H1 (cell line): ENCODE measurements around the gene TEKT5. TPM values are rescaled to one million over a fixed set of nuclear protein-coding genes. Genes with fewer than 3 reads are reported as not detected.

Source experiments
- CTCF ChIA-PET: fragments of 300-600 bp; sonication (Branson Sonifier 250); formaldehyde crosslinking; loops from one replicate; lab custom pipeline; 2021; ENCODE audit not compliant: partially characterized antibody; lab: Charles Lee
- POLR2A ChIA-PET: fragments of 300-600 bp; sonication (Branson Sonifier 250); formaldehyde crosslinking; loops from one replicate; lab custom pipeline; 2021; ENCODE audit warnings: inconsistent platforms; ENCODE audit not compliant: partially characterized antibody; lab: Charles Lee
- DNase-seq, 2 experiments: peaks; one replicate each; pipeline versions ENCODE4 v3.0.0 to v3.0.0-alpha.2; 2010 to 2022; ENCODE audit warnings: low spot score in 2 of 2, low read depth in 1 of 2, mixed read lengths in 1 of 2
- FAIRE-seq: peaks from 2 replicates; lab custom pipeline; 2011; peaks lifted over from hg19 to GRCh38; lab: Jason Lieb, UNC
- H2AFZ ChIP-seq: 2 replicates; pipeline ENCODE4 v1.8.1; 2012; ENCODE audit warnings: low read length, inconsistent platforms
- H2AK5ac ChIP-seq: 2 replicates; pipeline ENCODE4 v1.6.1; 2013; ENCODE audit warnings: low read depth, low read length
- H2BK120ac ChIP-seq: replicated peaks from 2 replicates; pipeline ENCODE3; 2013; ENCODE audit warnings: low read depth, low read length, inconsistent platforms
- H2BK12ac ChIP-seq: 2 replicates; pipeline ENCODE4 v1.6.1; 2013; ENCODE audit warnings: low read depth, low read length
- H2BK15ac ChIP-seq: 2 replicates; pipeline ENCODE4 v1.6.1; 2013; ENCODE audit warnings: low read length
- H2BK20ac ChIP-seq: 2 replicates; pipeline ENCODE4 v1.6.1; 2013; ENCODE audit warnings: low read length
- H2BK5ac ChIP-seq: 2 replicates; pipeline ENCODE4 v1.6.1; 2013; ENCODE audit warnings: low read depth, low read length
- H3K14ac ChIP-seq: 2 replicates; pipeline ENCODE4 v1.6.1; 2013; ENCODE audit warnings: inconsistent platforms; ENCODE audit not compliant: insufficient read length
- H3K18ac ChIP-seq: 2 replicates; pipeline ENCODE4 v1.6.1; 2013; ENCODE audit warnings: low read length; ENCODE audit errors: extremely low read depth
- H3K23ac ChIP-seq: 2 replicates; pipeline ENCODE4 v1.6.1; 2013; ENCODE audit warnings: inconsistent platforms; ENCODE audit not compliant: insufficient read length
- H3K23me2 ChIP-seq: 2 replicates; pipeline ENCODE4 v1.6.1; 2013; ENCODE audit warnings: low read depth, low read length
- H3K27ac ChIP-seq: 2 replicates; pipeline ENCODE4 v1.6.1; 2011; ENCODE audit warnings: low read depth, low read length, inconsistent platforms
- H3K27me3 ChIP-seq, 4 experiments: replicated peaks in 1 of 4; 1 replicate in 1 of 4; 2 replicates in 3 of 4; pipeline versions ENCODE4 v1.6.1 to v1.8.1; 2011 to 2013; ENCODE audit warnings: low read length in 3 of 4, mild to moderate bottlenecking in 3 of 4, inconsistent platforms in 2 of 4, mixed read lengths in 2 of 4, moderate library complexity in 1 of 4; ENCODE audit not compliant: control insufficient read depth in 3 of 4, insufficient read depth in 3 of 4; ENCODE audit errors: extremely low read depth in 1 of 4
- H3K36me3 ChIP-seq, 4 experiments: 2 replicates each; pipeline versions ENCODE4 v1.6.1 to v1.8.1; 2011 to 2013; ENCODE audit warnings: mild to moderate bottlenecking in 4 of 4, low read length in 3 of 4, moderate library complexity in 2 of 4, control low read depth in 1 of 4, inconsistent platforms in 1 of 4; ENCODE audit not compliant: insufficient read depth in 4 of 4, control insufficient read depth in 2 of 4
- H3K4ac ChIP-seq: replicated peaks from 2 replicates; pipeline ENCODE3; 2013; ENCODE audit warnings: low read length, low read depth, mixed read lengths, inconsistent platforms; ENCODE audit not compliant: insufficient read length
- H3K4me1 ChIP-seq, 4 experiments: replicated peaks in 1 of 4; 1 replicate in 1 of 4; 2 replicates in 3 of 4; pipeline versions ENCODE4 v1.6.1 to v1.8.1; 2011 to 2013; ENCODE audit warnings: low read length in 3 of 4, inconsistent platforms in 2 of 4, mixed read lengths in 1 of 4; ENCODE audit not compliant: insufficient read depth in 4 of 4, control insufficient read depth in 3 of 4
- H3K4me2 ChIP-seq, 2 experiments: 2 replicates each; pipeline versions ENCODE4 v1.6.1 to v1.8.1; 2011 to 2013; ENCODE audit warnings: low read depth in 2 of 2, low read length in 2 of 2, control low read depth in 1 of 2, inconsistent platforms in 1 of 2, mild to moderate bottlenecking in 1 of 2; ENCODE audit not compliant: insufficient read depth in 1 of 2
- H3K4me3 ChIP-seq, 4 experiments: fragments of 200-600, 300-600 bp in 1 of 4; sonication (generic), shearing (Covaris generic), sonication (Bioruptor Twin) in 1 of 4; 2 replicates each; pipeline versions ENCODE4 v1.5.1 to v1.8.1; 2011 to 2016; ENCODE audit warnings: low read length in 4 of 4, low read depth in 3 of 4, control low read depth in 2 of 4, inconsistent platforms in 2 of 4, mild to moderate bottlenecking in 2 of 4, mixed read lengths in 1 of 4, moderate library complexity in 1 of 4; ENCODE audit not compliant: insufficient read depth in 2 of 4; ENCODE audit errors: extremely low read depth in 1 of 4
- H3K56ac ChIP-seq: replicated peaks from 2 replicates; pipeline ENCODE3; 2013; ENCODE audit warnings: low read depth, mild to moderate bottlenecking, mixed read lengths, low read length, inconsistent platforms; ENCODE audit not compliant: insufficient read length
- H3K79me1 ChIP-seq: 2 replicates; pipeline ENCODE4 v1.6.1; 2013; ENCODE audit warnings: low read depth, low read length, control low read depth
- H3K79me2 ChIP-seq, 2 experiments: 2 replicates each; pipeline versions ENCODE4 v1.6.1 to v1.8.1; 2012 to 2013; ENCODE audit warnings: low read length in 2 of 2, mild to moderate bottlenecking in 2 of 2, inconsistent platforms in 1 of 2; ENCODE audit not compliant: insufficient read depth in 2 of 2, control insufficient read depth in 1 of 2
- H3K9ac ChIP-seq, 4 experiments: replicated peaks in 1 of 4; 1 replicate in 1 of 4; 2 replicates in 3 of 4; pipeline versions ENCODE4 v1.6.1 to v1.8.1; 2011 to 2013; ENCODE audit warnings: low read depth in 3 of 4, low read length in 3 of 4, control low read depth in 2 of 4, mild to moderate bottlenecking in 2 of 4, moderate library complexity in 2 of 4, inconsistent platforms in 1 of 4; ENCODE audit errors: extremely low read depth in 1 of 4
- H3K9me3 ChIP-seq, 2 experiments: 2 replicates each; pipeline versions ENCODE4 v1.6.1 to v1.8.1; 2012 to 2013; ENCODE audit warnings: mild to moderate bottlenecking in 2 of 2, moderate library complexity in 2 of 2, control low read depth in 1 of 2, inconsistent platforms in 1 of 2, low read depth in 1 of 2, low read length in 1 of 2, mixed read lengths in 1 of 2; ENCODE audit not compliant: insufficient read depth in 2 of 2
- H4K20me1 ChIP-seq, 2 experiments: replicated peaks in 1 of 2; 2 replicates each; pipeline versions ENCODE3 to v1.8.1; 2011 to 2013; ENCODE audit warnings: inconsistent platforms in 2 of 2, low read length in 2 of 2, mild to moderate bottlenecking in 1 of 2; ENCODE audit not compliant: insufficient read depth in 2 of 2, control insufficient read depth in 1 of 2
- H4K5ac ChIP-seq: 2 replicates; pipeline ENCODE4 v1.6.1; 2013; ENCODE audit warnings: low read length, low read depth, mixed read lengths, inconsistent platforms; ENCODE audit not compliant: insufficient read length
- H4K8ac ChIP-seq: 2 replicates; pipeline ENCODE4 v1.8.0; 2013; ENCODE audit warnings: mild to moderate bottlenecking, moderate library complexity, low read length, inconsistent platforms; ENCODE audit not compliant: insufficient read depth; ENCODE audit errors: extremely low read depth
- H4K91ac ChIP-seq: replicated peaks from 2 replicates; pipeline ENCODE3; 2013; ENCODE audit warnings: low read length, mixed read lengths, inconsistent platforms; ENCODE audit not compliant: insufficient read length
- CEBPB ChIP-seq: IDR thresholded peaks from 2 replicates; pipeline ENCODE4 v1.6.1; 2012; ENCODE audit warnings: low read depth, low read length
- CHD1 ChIP-seq: IDR thresholded peaks from 2 replicates; pipeline ENCODE4 v1.6.1; 2012; ENCODE audit warnings: low read depth, low read length, improper control_type of control experiment
- E2F6 ChIP-seq: IDR thresholded peaks from 2 replicates; pipeline ENCODE4 v1.6.1; 2012; ENCODE audit warnings: inconsistent platforms
- EP300 ChIP-seq, 2 experiments: IDR thresholded peaks; 1 replicate in 1 of 2; 2 replicates in 1 of 2; pipeline ENCODE4 v1.6.1; 2011 to 2012; ENCODE audit warnings: low read depth in 2 of 2, low read length in 2 of 2, mild to moderate bottlenecking in 2 of 2, borderline replicate concordance in 1 of 2, inconsistent platforms in 1 of 2, moderate library complexity in 1 of 2
- FOSL1 ChIP-seq: IDR thresholded peaks from 2 replicates; pipeline ENCODE4 v1.6.1; 2011; ENCODE audit warnings: mild to moderate bottlenecking, low read depth, low read length, moderate library complexity; ENCODE audit not compliant: insufficient read depth
- KDM4A ChIP-seq: IDR thresholded peaks from one replicate; pipeline ENCODE4 v1.7.1; 2012; ENCODE audit warnings: low read depth, mild to moderate bottlenecking, moderate library complexity, low read length, inconsistent platforms; ENCODE audit not compliant: severe bottlenecking
- NRF1 ChIP-seq: IDR thresholded peaks from 2 replicates; pipeline ENCODE4 v1.6.1; 2011; ENCODE audit warnings: mild to moderate bottlenecking, low read depth, low read length, improper control_type of control experiment
- RNF2 ChIP-seq: fragments of 200-900, 300-1000 bp; sonication (generic); IDR thresholded peaks from 2 replicates; pipeline ENCODE4 v1.7.1; 2016; ENCODE audit warnings: borderline replicate concordance, low read depth, mild to moderate bottlenecking, antibody characterized with exemption, low read length; ENCODE audit not compliant: poor library complexity, severe bottlenecking; ENCODE audit errors: missing control alignments
- RXRA ChIP-seq: IDR thresholded peaks from 2 replicates; pipeline ENCODE4 v1.6.1; 2011; ENCODE audit warnings: low read depth, mild to moderate bottlenecking, low read length, moderate library complexity; ENCODE audit not compliant: insufficient read depth
- SP1 ChIP-seq: IDR thresholded peaks from 2 replicates; pipeline ENCODE4 v1.6.1; 2011; ENCODE audit warnings: low read depth, low read length
- SUZ12 ChIP-seq: fragments of 200-600 bp; sonication (generic); IDR thresholded peaks from 2 replicates; pipeline ENCODE4 v1.6.1; 2012; ENCODE audit warnings: mild to moderate bottlenecking, inconsistent platforms, low read length, moderate library complexity, mixed read lengths
- TAF1 ChIP-seq: IDR thresholded peaks from 2 replicates; pipeline ENCODE4 v1.6.1; 2011; ENCODE audit warnings: mild to moderate bottlenecking, low read depth, low read length
- WGBS, 2 experiments: shearing (Covaris generic) in 1 of 2; methylation state at CpG; one replicate each; pipeline versions ENCODE4 v1.1.6 to v1.1.7; 2013 to 2015; ENCODE audit warnings: low lambda C conversion rate in 2 of 2, mixed read lengths in 2 of 2, inconsistent platforms in 1 of 2, low coverage in 1 of 2, missing lambda C conversion rate in 1 of 2; ENCODE audit not compliant: insufficient replicate concordance in 2 of 2, insufficient coverage in 1 of 2, insufficient read length in 1 of 2; ENCODE audit errors: extremely low coverage in 1 of 2, missing lambda C conversion rate in 1 of 2; 5-methylcytosine and 5-hydroxymethylcytosine counted together
- polyA plus RNA-seq, 7 experiments: library from polyadenylated mRNA; depleted of rRNA in 3 of 7; stranded (reverse) in 5 of 7; unstranded in 2 of 7; fragments of >200 nt in 5 of 7; fragments of 200-250 nt in 2 of 7; gene quantifications; 1 replicate in 5 of 7; 2 replicates in 1 of 7; 4 replicates in 1 of 7; pipeline versions ENCODE4 v1.2.1 to v1.2.3, GENCODE V29; 2011 to 2013; ENCODE audit warnings: missing spikeins in 2 of 7, mixed read lengths in 2 of 7
- total RNA-seq: library from RNA; stranded (reverse); fragmentation: NEBNext Ultra II Directional; extraction: Animal tissue kit (Norgen Biotek cat#: 25700); gene quantifications from 2 replicates; pipeline ENCODE4 v1.2.1, GENCODE V29; 2021

Gene TEKT5
- total and polyA plus RNA-seq, 2 of the 8 experiments (the other 6 are each of a cell fraction or from before 2014, with no cell fraction given), result 0.95 TPM; not detected in 1

GRCh38 chr16:10613785-10614485 lies 80.8 kb downstream of the TEKT5 start:
- Histone ChIP-seq H3K56ac (no peak overlapping the region), H3K79me1 (no peaks in the 10 kb centered on the region), H3K4me2 (no peak overlapping the region), H3K4me3 (no peak overlapping the region), H3K23me2 (no peaks in the 10 kb centered on the region; the same call in 1 of the 2 replicates), H3K36me3 (no peaks in the 10 kb centered on the region), H3K4ac (no peak overlapping the region), H3K79me2 (no peaks in the 10 kb centered on the region), H2BK5ac (no peak overlapping the region), H3K4me1 (peaks cover 11 to 24% (median 17%) of the 10 kb centered on the region in 4 experiments), H3K23ac (no peak overlapping the region), H2AK5ac (no peak overlapping the region), H2BK12ac (no peak overlapping the region), H4K8ac (no peak overlapping the region), H3K18ac (no peak overlapping the region), H3K14ac (no peak overlapping the region), H2BK120ac (no peak overlapping the region), H2BK20ac (no peak overlapping the region), H2AFZ (no peak overlapping the region), H3K27ac (no peak overlapping the region), H4K5ac (no peak overlapping the region), H3K27me3 (peaks cover 0 to 5% (median 3%) of the 10 kb centered on the region in 4 experiments; a peak in 3 of 7 replicates), H4K91ac (no peak overlapping the region), H2BK15ac (no peak overlapping the region), H3K9ac (no peak overlapping the region), H4K20me1 (no peaks in the 10 kb centered on the region), H3K9me3 (no peaks in the 10 kb centered on the region)
- no peak for DNase-seq
- POLR2A ChIA-PET, result no interaction called here
- WGBS, 2 experiments, result 81% methylated on average over 6 of the region's 6 CpGs; no CpG with 5 or more reads in 1 of the 2 experiments
- CTCF ChIA-PET, result interaction anchor here (1.5 kb wide), 1 partner anchor 15 kb away, joined by 3 read pairs; no protein-coding TSS in a partner anchor
- FAIRE-seq, result no peak
- TF ChIP-seq RNF2, result no peak
- TF ChIP-seq SUZ12, result no peak
- TF ChIP-seq CEBPB, result no peak
- TF ChIP-seq TAF1, result no peak
- TF ChIP-seq CHD1, result no peak
- no peak for TF ChIP-seq FOSL1
- no peak for TF ChIP-seq SP1
- TF ChIP-seq KDM4A, result no peak
- no peak for TF ChIP-seq RXRA
- TF ChIP-seq NRF1, result no peak
- TF ChIP-seq EP300 (IDR thresholded peaks at IDR 0.05; ENCODE audit: borderline replicate concordance in 1 of 2, low read depth in 2 of 2, low read length in 2 of 2), result no peak
- no peak for TF ChIP-seq E2F6
